ENCODE results near the gene KIRREL3. TPM values are rescaled to one million over a fixed set of nuclear protein-coding genes. Genes with fewer than 3 reads are reported as not detected.

KIRREL3 gene
- total RNA-seq, 1 experiment from 2014 or later: 2.2 TPM

GRCh38 chr11:126461996-126462395, 538.6 kb downstream of the KIRREL3 start:
- no peaks in the 10 kb centered on the region for H3K9me3 ChIP-seq (ENCODE audit: insufficient read depth, low read depth)
- ChIA-PET POLR2A (ENCODE audit: unreplicated experiment) (no interaction called here), CTCF (interaction anchor here (0.6 kb wide), 1 partner anchor 190 kb away, joined by 7 read pairs; no protein-coding TSS in a partner anchor)
- no peaks in the 10 kb centered on the region for H3K36me3 ChIP-seq (ENCODE audit: low read depth)
- no peak overlapping the region for H2AFZ ChIP-seq
- BruUV-seq (replicated peaks): no TSS peak
- H3K4me2 ChIP-seq: no peak overlapping the region
- no peaks in the 10 kb centered on the region for H3K4me1 ChIP-seq (replicated peaks; ENCODE audit: insufficient read depth)
- intact Hi-C loops (cut with micrococcal nuclease; ENCODE audit: unreplicated experiment): no loop called here
- H3F3A ChIP-seq (ENCODE audit: insufficient read depth, low read depth): no peaks in the 10 kb centered on the region
- no peak overlapping the region for H3K27ac ChIP-seq
- H4K20me1 ChIP-seq (ENCODE audit: insufficient read depth): no peaks in the 10 kb centered on the region
- TF ChIP-seq CTCF (conservative IDR thresholded peaks at IDR 0.05) (no peak), EZH2 (IDR thresholded peaks at IDR 0.05; ENCODE audit: low read depth) (no peak)
- H3K9me2 ChIP-seq (ENCODE audit: insufficient read depth): no peaks in the 10 kb centered on the region
- H3K79me2 ChIP-seq (ENCODE audit: low read depth): no peaks in the 10 kb centered on the region
- peaks cover 54% of the 10 kb centered on the region for H3K27me3 ChIP-seq (ENCODE audit: insufficient read depth, low read depth)
- DNase-seq: no peak
- no peak overlapping the region for H3K4me3 ChIP-seq

- no peaks in the 10 kb centered on the region for H3K36me3 ChIP-seq (ENCODE audit: low read depth)
- no peaks in the 10 kb centered on the region for H3F3A ChIP-seq (ENCODE audit: insufficient read depth, low read depth)
- no peak for DNase-seq
- no peaks in the 10 kb centered on the region for H3K9me3 ChIP-seq (ENCODE audit: insufficient read depth, low read depth)
- H3K4me3 ChIP-seq: no peak overlapping the region
- H3K27me3 ChIP-seq (ENCODE audit: insufficient read depth, low read depth): peaks cover 54% of the 10 kb centered on the region
- ChIA-PET CTCF (no interaction called here), POLR2A (ENCODE audit: unreplicated experiment) (no interaction called here)
- intact Hi-C loops (cut with micrococcal nuclease; ENCODE audit: unreplicated experiment): no loop called here
- no peaks in the 10 kb centered on the region for H3K4me1 ChIP-seq (replicated peaks; ENCODE audit: insufficient read depth)
- no peak overlapping the region for H3K27ac ChIP-seq
- no peaks in the 10 kb centered on the region for H3K79me2 ChIP-seq (ENCODE audit: low read depth)
- no peaks in the 10 kb centered on the region for H3K9me2 ChIP-seq (ENCODE audit: insufficient read depth)
- TF ChIP-seq EZH2 (IDR thresholded peaks at IDR 0.05; ENCODE audit: low read depth): no peak
- no peak for TF ChIP-seq CTCF (conservative IDR thresholded peaks at IDR 0.05)
- H4K20me1 ChIP-seq (ENCODE audit: insufficient read depth): no peaks in the 10 kb centered on the region
- no peak overlapping the region for H2AFZ ChIP-seq
- H3K4me2 ChIP-seq: no peak overlapping the region
- no TSS peak for BruUV-seq (replicated peaks)
These were observed 539.5 kb downstream of the KIRREL3 start for GRCh38 chr11:126461096-126461440.

GRCh38 chr11:126460417-126461095, 540.0 kb downstream of the KIRREL3 start:
- POLR2A ChIA-PET (ENCODE audit: unreplicated experiment): no interaction called here
- Histone ChIP-seq H2AFZ (no peak overlapping the region), H3K79me2 (ENCODE audit: low read depth) (no peaks in the 10 kb centered on the region), H3K4me3 (no peak overlapping the region), H3K9me3 (ENCODE audit: insufficient read depth, low read depth) (no peaks in the 10 kb centered on the region), H3F3A (ENCODE audit: insufficient read depth, low read depth) (no peaks in the 10 kb centered on the region), H3K27me3 (ENCODE audit: insufficient read depth, low read depth) (peaks cover 49% of the 10 kb centered on the region), H3K9me2 (ENCODE audit: insufficient read depth) (no peaks in the 10 kb centered on the region), H4K20me1 (ENCODE audit: insufficient read depth) (no peaks in the 10 kb centered on the region), H3K27ac (no peak overlapping the region), H3K4me1 (replicated peaks; ENCODE audit: insufficient read depth) (no peaks in the 10 kb centered on the region), H3K36me3 (ENCODE audit: low read depth) (no peaks in the 10 kb centered on the region), H3K4me2 (no peak overlapping the region)
- no peak for DNase-seq
- TF ChIP-seq EZH2 (IDR thresholded peaks at IDR 0.05; ENCODE audit: low read depth) (no peak), CTCF (conservative IDR thresholded peaks at IDR 0.05) (no peak)
- CTCF ChIA-PET: no interaction called here
- intact Hi-C loops (cut with micrococcal nuclease; ENCODE audit: unreplicated experiment): no loop called here
- no TSS peak for BruUV-seq (replicated peaks)
